Measurements from ENCODE around the gene SBK2. TPM values are rescaled to one million over a fixed set of nuclear protein-coding genes. Genes with fewer than 3 reads are reported as not detected.

The SBK2 gene
- total RNA-seq, 2 experiments from 2014 or later, result not detected

DNA sequence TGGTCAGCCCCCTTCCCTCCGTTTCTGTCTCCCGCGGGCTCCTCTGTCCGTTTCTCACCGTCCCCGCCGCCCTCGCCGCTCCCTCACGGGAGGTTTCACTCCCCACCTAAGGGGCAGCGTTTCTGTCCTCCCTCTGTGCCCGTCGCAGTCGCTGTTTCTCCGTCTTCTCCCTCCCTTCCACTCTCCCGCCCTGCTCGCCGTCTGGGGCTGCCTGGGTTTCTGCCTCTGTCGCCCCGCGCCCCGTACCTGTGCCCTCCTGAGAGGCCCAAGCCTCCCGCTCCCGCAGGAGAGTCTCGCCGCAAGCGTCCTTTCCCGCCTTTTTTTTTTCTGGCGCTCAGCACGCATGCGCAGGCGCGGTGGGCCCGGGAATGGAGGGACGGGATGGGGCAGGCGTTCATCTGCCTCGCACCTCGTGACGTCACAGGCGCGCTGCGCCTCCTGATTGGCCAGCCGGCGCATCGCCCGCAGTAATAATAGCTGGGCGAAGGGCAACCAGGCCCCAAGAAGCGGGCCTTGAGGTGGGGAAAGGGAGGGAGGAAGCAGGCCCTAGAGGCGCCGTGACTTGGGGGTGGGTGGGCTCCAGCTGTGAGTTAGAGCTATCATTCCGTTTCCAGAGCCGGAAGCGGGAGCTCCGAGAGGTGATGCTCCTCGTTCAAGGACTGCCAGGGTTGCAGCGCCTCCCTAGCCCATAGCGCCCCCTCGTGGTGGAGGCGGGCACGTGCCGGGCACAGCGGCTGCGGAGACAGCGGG lies 33.3 kb downstream of the SBK2 start:
- H3K9me3 ChIP-seq (ENCODE audit: low read length), result no peaks in the 10 kb centered on the region
- POLR2A ChIA-PET, result interaction anchor here (0.6 to 1.4 kb wide), 6 partner anchors 11 to 253 kb away, joined by 3 to 4 read pairs (median 3); partner anchors contain the start of genes ZNF628 and ZNF784
- H3K4me2 ChIP-seq (ENCODE audit: low read length), result peak overlapping the region; percentile 57; the same call in 1 of the 2 replicates
- peak overlapping the region; percentile 63 for H3K4me3 ChIP-seq (ENCODE audit: low read depth, low read length, poor library complexity, severe bottlenecking)
- no peaks in the 10 kb centered on the region for H3K36me3 ChIP-seq (ENCODE audit: insufficient read depth, low read length)
- H4K20me1 ChIP-seq (ENCODE audit: insufficient read depth, low read length), result no peaks in the 10 kb centered on the region
- peak overlapping the region; percentile 93 for H2AFZ ChIP-seq (ENCODE audit: low read length)
- intact Hi-C loops (cut with micrococcal nuclease; ENCODE audit: unreplicated experiment), result loop anchor here (1.0 kb wide), 1 partner anchor 35 kb away; no protein-coding TSS in a partner anchor
- CTCF ChIA-PET (ENCODE audit: unreplicated experiment), result interaction anchor here (0.6 to 1.9 kb wide), 6 partner anchors 11 to 126 kb away, joined by 3 to 10 read pairs (median 4); partner anchors contain the start of genes ISOC2 and ZNF628
- TF ChIP-seq, protein P1, sequence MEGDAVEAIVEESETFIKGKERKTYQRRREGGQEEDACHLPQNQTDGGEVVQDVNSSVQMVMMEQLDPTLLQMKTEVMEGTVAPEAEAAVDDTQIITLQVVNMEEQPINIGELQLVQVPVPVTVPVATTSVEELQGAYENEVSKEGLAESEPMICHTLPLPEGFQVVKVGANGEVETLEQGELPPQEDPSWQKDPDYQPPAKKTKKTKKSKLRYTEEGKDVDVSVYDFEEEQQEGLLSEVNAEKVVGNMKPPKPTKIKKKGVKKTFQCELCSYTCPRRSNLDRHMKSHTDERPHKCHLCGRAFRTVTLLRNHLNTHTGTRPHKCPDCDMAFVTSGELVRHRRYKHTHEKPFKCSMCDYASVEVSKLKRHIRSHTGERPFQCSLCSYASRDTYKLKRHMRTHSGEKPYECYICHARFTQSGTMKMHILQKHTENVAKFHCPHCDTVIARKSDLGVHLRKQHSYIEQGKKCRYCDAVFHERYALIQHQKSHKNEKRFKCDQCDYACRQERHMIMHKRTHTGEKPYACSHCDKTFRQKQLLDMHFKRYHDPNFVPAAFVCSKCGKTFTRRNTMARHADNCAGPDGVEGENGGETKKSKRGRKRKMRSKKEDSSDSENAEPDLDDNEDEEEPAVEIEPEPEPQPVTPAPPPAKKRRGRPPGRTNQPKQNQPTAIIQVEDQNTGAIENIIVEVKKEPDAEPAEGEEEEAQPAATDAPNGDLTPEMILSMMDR (conservative IDR thresholded peaks at IDR 0.05; ENCODE audit: low read length), result peak; percentile 98
- TF ChIP-seq EZH2phosphoT487 (IDR thresholded peaks at IDR 0.05; ENCODE audit: borderline replicate concordance, low read depth, low read length), result no peak
- H3K27ac ChIP-seq (ENCODE audit: low read depth, low read length, poor library complexity, severe bottlenecking), result peak overlapping the region; percentile 56
- peak; percentile 96 for DNase-seq (ENCODE audit: low spot score)
- no peaks in the 10 kb centered on the region for H3K9me2 ChIP-seq (ENCODE audit: insufficient read depth, low read length)
- peaks cover 8% of the 10 kb centered on the region for H3K4me1 ChIP-seq (ENCODE audit: insufficient read depth, low read length, poor library complexity, severe bottlenecking)
- BruUV-seq (replicated peaks), result no TSS peak
- no peaks in the 10 kb centered on the region for H3K79me2 ChIP-seq (ENCODE audit: insufficient read depth, low read depth, low read length)

DNA sequence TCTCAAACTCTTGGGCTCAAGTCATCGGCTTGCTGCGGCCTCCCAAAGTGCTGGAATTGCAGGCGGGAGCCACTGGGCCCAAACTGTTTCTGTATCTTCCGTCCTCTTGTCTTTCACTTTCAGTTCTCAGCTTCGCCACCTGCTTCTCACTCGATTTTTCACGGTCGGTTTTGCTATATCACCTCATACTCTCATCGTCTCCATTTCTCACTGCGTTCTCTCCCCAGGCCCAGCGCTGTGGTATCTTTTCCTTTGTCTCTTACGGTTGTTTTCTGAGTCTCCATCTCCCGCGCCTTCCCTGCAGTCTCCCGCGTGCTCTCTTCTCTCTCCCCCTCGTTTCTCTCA lies 33.8 kb downstream of the SBK2 start:
- no peak for DNase-seq (ENCODE audit: low spot score)
- Histone ChIP-seq H3K9me2 (ENCODE audit: insufficient read depth, low read length) (no peaks in the 10 kb centered on the region), H3K9me3 (ENCODE audit: low read length) (no peaks in the 10 kb centered on the region), H2AFZ (ENCODE audit: low read length) (peak overlapping the region; percentile 93), H3K4me3 (ENCODE audit: low read depth, low read length, poor library complexity, severe bottlenecking) (peak overlapping the region; percentile 32), H3K36me3 (ENCODE audit: insufficient read depth, low read length) (no peaks in the 10 kb centered on the region), H4K20me1 (ENCODE audit: insufficient read depth, low read length) (no peaks in the 10 kb centered on the region), H3K4me1 (ENCODE audit: insufficient read depth, low read length, poor library complexity, severe bottlenecking) (peaks cover 8% of the 10 kb centered on the region), H3K4me2 (ENCODE audit: low read length) (peak overlapping the region; percentile 35; the same call in 1 of the 2 replicates), H3K79me2 (ENCODE audit: insufficient read depth, low read depth, low read length) (no peaks in the 10 kb centered on the region), H3K27ac (ENCODE audit: low read depth, low read length, poor library complexity, severe bottlenecking) (no peak overlapping the region)
- CTCF ChIA-PET (ENCODE audit: unreplicated experiment), result interaction anchor here (0.6 to 1.9 kb wide), 3 partner anchors 26 to 68 kb away, joined by 4 to 10 read pairs (median 6); partner anchors contain the start of gene ZNF628
- BruUV-seq (replicated peaks), result no TSS peak
- POLR2A ChIA-PET, result interaction anchor here (1.0 kb wide), 2 partner anchors 11 to 27 kb away, joined by 3 read pairs; partner anchors contain the start of gene ZNF628
- intact Hi-C loops (cut with micrococcal nuclease; ENCODE audit: unreplicated experiment), result no loop called here
- TF ChIP-seq, protein P1 (conservative IDR thresholded peaks at IDR 0.05; ENCODE audit: low read length), result no peak
- no peak for TF ChIP-seq EZH2phosphoT487 (IDR thresholded peaks at IDR 0.05; ENCODE audit: borderline replicate concordance, low read depth, low read length)

Data from OCI-LY7 (cell line).